ENCODE measurements around the gene GOLGA8B.

The GOLGA8B gene

GRCh38 chr15:34625007-34625406, 41.6 kb upstream of the GOLGA8B start:
- no peaks in the 10 kb centered on the region for H3K79me2 ChIP-seq (ENCODE audit: insufficient read depth, low read length)
- no peak overlapping the region for H3K4me2 ChIP-seq (ENCODE audit: insufficient read depth, low read length)
- H3K4me1 ChIP-seq (ENCODE audit: insufficient read depth, low read length), result no peaks in the 10 kb centered on the region
- DNase-seq, result no peak
- no peaks in the 10 kb centered on the region for H3K36me3 ChIP-seq (ENCODE audit: insufficient read depth, low read length)
- H2AFZ ChIP-seq (ENCODE audit: low read depth, low read length), result no peak overlapping the region
- ATAC-seq (ENCODE audit: insufficient read depth, low read depth), result no peak
- H4K20me1 ChIP-seq (ENCODE audit: insufficient read depth, low read length), result no peaks in the 10 kb centered on the region
- H3K9ac ChIP-seq (ENCODE audit: low read depth, low read length), result no peak overlapping the region
- H3K9me3 ChIP-seq (ENCODE audit: insufficient read depth, low read length, severe bottlenecking), result no peaks in the 10 kb centered on the region
- no peak overlapping the region for H3K4me3 ChIP-seq (ENCODE audit: low read depth in 1 of 2, low read length in 2 of 2)
- no peak overlapping the region for H3K27ac ChIP-seq (ENCODE audit: low read length)
- no peaks in the 10 kb centered on the region for H3K27me3 ChIP-seq (ENCODE audit: insufficient read depth, low read length, poor library complexity)
- TF ChIP-seq CTCF (IDR thresholded peaks at IDR 0.05; ENCODE audit: borderline replicate concordance, extremely low read depth, low read length, poor library complexity, severe bottlenecking) (no peak), EZH2 (IDR thresholded peaks at IDR 0.05; ENCODE audit: borderline replicate concordance, low read depth, low read length, severe bottlenecking) (no peak)

GRCh38 chr15:34621675-34622074, 38.2 kb upstream of the GOLGA8B start:
- no peak overlapping the region for H3K9ac ChIP-seq (ENCODE audit: low read depth, low read length)
- no peak overlapping the region for H3K4me2 ChIP-seq (ENCODE audit: insufficient read depth, low read length)
- no peaks in the 10 kb centered on the region for H3K9me3 ChIP-seq (ENCODE audit: insufficient read depth, low read length, severe bottlenecking)
- no peak overlapping the region for H3K27ac ChIP-seq (ENCODE audit: low read length)
- ATAC-seq (ENCODE audit: insufficient read depth, low read depth) (no peak), DNase-seq (no peak)
- no peaks in the 10 kb centered on the region for H3K79me2 ChIP-seq (ENCODE audit: insufficient read depth, low read length)
- H3K4me1 ChIP-seq (ENCODE audit: insufficient read depth, low read length), result no peaks in the 10 kb centered on the region
- H3K36me3 ChIP-seq (ENCODE audit: insufficient read depth, low read length), result no peaks in the 10 kb centered on the region
- H3K4me3 ChIP-seq (ENCODE audit: low read depth in 1 of 2, low read length in 2 of 2), result no peak overlapping the region
- H2AFZ ChIP-seq (ENCODE audit: low read depth, low read length), result no peak overlapping the region
- peaks cover 9% of the 10 kb centered on the region for H3K27me3 ChIP-seq (ENCODE audit: insufficient read depth, low read length, poor library complexity)
- TF ChIP-seq CTCF (IDR thresholded peaks at IDR 0.05; ENCODE audit: borderline replicate concordance, extremely low read depth, low read length, poor library complexity, severe bottlenecking), result no peak
- TF ChIP-seq EZH2 (IDR thresholded peaks at IDR 0.05; ENCODE audit: borderline replicate concordance, low read depth, low read length, severe bottlenecking), result no peak
- H4K20me1 ChIP-seq (ENCODE audit: insufficient read depth, low read length), result no peaks in the 10 kb centered on the region

- Histone ChIP-seq H3K4me2 (ENCODE audit: insufficient read depth, low read length) (no peak overlapping the region), H3K79me2 (ENCODE audit: insufficient read depth, low read length) (no peaks in the 10 kb centered on the region), H3K9ac (ENCODE audit: low read depth, low read length) (no peak overlapping the region), H4K20me1 (ENCODE audit: insufficient read depth, low read length) (no peaks in the 10 kb centered on the region), H3K4me1 (ENCODE audit: insufficient read depth, low read length) (no peaks in the 10 kb centered on the region), H3K4me3 (ENCODE audit: low read depth in 1 of 2, low read length in 2 of 2) (no peak overlapping the region), H3K9me3 (ENCODE audit: insufficient read depth, low read length, severe bottlenecking) (no peaks in the 10 kb centered on the region), H2AFZ (ENCODE audit: low read depth, low read length) (no peak overlapping the region), H3K27me3 (ENCODE audit: insufficient read depth, low read length, poor library complexity) (peaks cover 13% of the 10 kb centered on the region), H3K27ac (ENCODE audit: low read length) (no peak overlapping the region), H3K36me3 (ENCODE audit: insufficient read depth, low read length) (no peaks in the 10 kb centered on the region)
- no peak for DNase-seq
- no peak for ATAC-seq (ENCODE audit: insufficient read depth, low read depth)
- no peak for TF ChIP-seq CTCF (IDR thresholded peaks at IDR 0.05; ENCODE audit: borderline replicate concordance, extremely low read depth, low read length, poor library complexity, severe bottlenecking)
These were observed 37.4 kb upstream of the GOLGA8B start for GRCh38 chr15:34620814-34621213.

GRCh38 chr15:34620142-34620541, 36.7 kb upstream of the GOLGA8B start:
- TF ChIP-seq CTCF (IDR thresholded peaks at IDR 0.05; ENCODE audit: borderline replicate concordance, extremely low read depth, low read length, poor library complexity, severe bottlenecking) (no peak), EZH2 (IDR thresholded peaks at IDR 0.05; ENCODE audit: borderline replicate concordance, low read depth, low read length, severe bottlenecking) (no peak)
- DNase-seq (no peak), ATAC-seq (ENCODE audit: insufficient read depth, low read depth) (no peak)
- Histone ChIP-seq H3K9ac (ENCODE audit: low read depth, low read length) (no peak overlapping the region), H3K36me3 (ENCODE audit: insufficient read depth, low read length) (no peaks in the 10 kb centered on the region), H3K4me3 (ENCODE audit: low read depth in 1 of 2, low read length in 2 of 2) (no peak overlapping the region), H3K27ac (ENCODE audit: low read length) (no peak overlapping the region), H2AFZ (ENCODE audit: low read depth, low read length) (no peak overlapping the region), H3K9me3 (ENCODE audit: insufficient read depth, low read length, severe bottlenecking) (no peaks in the 10 kb centered on the region), H3K4me2 (ENCODE audit: insufficient read depth, low read length) (no peak overlapping the region), H3K27me3 (ENCODE audit: insufficient read depth, low read length, poor library complexity) (peaks cover 13% of the 10 kb centered on the region), H3K4me1 (ENCODE audit: insufficient read depth, low read length) (no peaks in the 10 kb centered on the region), H4K20me1 (ENCODE audit: insufficient read depth, low read length) (no peaks in the 10 kb centered on the region), H3K79me2 (ENCODE audit: insufficient read depth, low read length) (no peaks in the 10 kb centered on the region)
